Activated naive CD8-positive, alpha-beta T cell treated with anti-CD3 and anti-CD28 coated beads, Interleukin-2, amount 10 ng/mL, durations not matched to agents 7 days and 5 days (primary cell): Measurements from ENCODE around the gene IQCF5. TPM values are rescaled to one million over a fixed set of nuclear protein-coding genes. Genes with fewer than 3 reads are reported as not detected.

Experiments used
- ATAC-seq: fragments of 150-1000 bp; cut with Tn5 transposase; one replicate; pipeline ENCODE4 v1.10.0; 2021; ENCODE audit warnings: low read depth, moderate library complexity
- POLR2A ChIA-PET: fragments of 350-600 bp; sonication (Branson Sonifier 250); formaldehyde crosslinking; loops from one replicate; lab custom pipeline; 2021; ENCODE audit warnings: antibody characterized with exemption; lab: Charles Lee
- DNase-seq: peaks from one replicate; pipeline ENCODE4 v3.0.0; 2021
- H3K27ac Mint-ChIP-seq: one replicate; pipeline ENCODE4 v1.8.0; 2022; ENCODE audit warnings: mild to moderate bottlenecking, mixed read lengths
- H3K27me3 Mint-ChIP-seq: one replicate; pipeline ENCODE4 v1.8.0; 2022; ENCODE audit warnings: mild to moderate bottlenecking, moderate library complexity, mixed read lengths
- H3K36me3 Mint-ChIP-seq: one replicate; pipeline ENCODE4 v1.8.0; 2021; ENCODE audit warnings: mild to moderate bottlenecking, mixed read lengths
- H3K4me1 Mint-ChIP-seq: one replicate; pipeline ENCODE4 v1.8.0; 2021; ENCODE audit warnings: mixed read lengths
- H3K4me3 Mint-ChIP-seq: one replicate; pipeline ENCODE4 v1.8.0; 2022; ENCODE audit warnings: mild to moderate bottlenecking, moderate library complexity, mixed read lengths
- H3K9me3 Mint-ChIP-seq: one replicate; pipeline ENCODE4 v1.8.0; 2021; ENCODE audit warnings: mixed read lengths
- total RNA-seq, 2 experiments: library from RNA; stranded (reverse); gene quantifications; one replicate each; pipeline ENCODE4 v1.2.3, GENCODE V29; 2021

Gene IQCF5
- total RNA-seq, 2 experiments from 2014 or later = not detected

DNA sequence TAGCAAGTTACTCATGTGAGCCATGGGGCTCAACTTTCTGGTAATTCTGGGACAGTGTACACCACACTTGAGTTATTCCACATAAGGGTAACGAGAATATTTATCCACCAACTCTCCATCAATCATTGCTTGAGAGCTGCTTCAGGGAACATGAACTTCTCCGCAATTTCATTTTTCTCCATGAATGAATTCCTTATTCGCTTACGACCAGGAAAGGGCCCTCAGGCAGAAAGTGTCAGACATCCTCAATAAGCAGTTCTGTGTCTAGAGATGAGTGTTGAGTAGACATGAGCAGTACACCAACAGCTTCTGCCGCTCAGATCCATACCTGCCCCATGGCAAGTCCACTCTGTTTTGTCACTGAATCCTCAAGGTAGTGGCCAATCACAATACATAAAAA is 38.8 kb downstream of the IQCF5 start:
- peaks cover 47% of the 10 kb centered on the region for H3K27me3 Mint-ChIP-seq
- POLR2A ChIA-PET = no interaction called here
- H3K4me3 Mint-ChIP-seq = no peak overlapping the region
- H3K36me3 Mint-ChIP-seq = no peaks in the 10 kb centered on the region
- ATAC-seq (no peak), DNase-seq (no peak)
- no peaks in the 10 kb centered on the region for H3K4me1 Mint-ChIP-seq
- no peak overlapping the region for H3K27ac Mint-ChIP-seq
- H3K9me3 Mint-ChIP-seq = peaks cover 6% of the 10 kb centered on the region

GRCh38 chr3:51830836-51831385 is 44.5 kb downstream of the IQCF5 start:
- Mint-ChIP-seq H3K36me3 (no peaks in the 10 kb centered on the region), H3K4me1 (no peaks in the 10 kb centered on the region), H3K27ac (no peak overlapping the region), H3K27me3 (peaks cover 30% of the 10 kb centered on the region), H3K9me3 (peaks cover 17% of the 10 kb centered on the region), H3K4me3 (no peak overlapping the region)
- POLR2A ChIA-PET = no interaction called here
- no peak for DNase-seq
- ATAC-seq = no peak

GRCh38 chr3:51830345-51830744 is 45.1 kb downstream of the IQCF5 start:
- H3K27me3 Mint-ChIP-seq = peaks cover 30% of the 10 kb centered on the region
- POLR2A ChIA-PET = no interaction called here
- no peak for ATAC-seq
- DNase-seq = no peak
- H3K9me3 Mint-ChIP-seq = peaks cover 17% of the 10 kb centered on the region
- no peak overlapping the region for H3K27ac Mint-ChIP-seq
- no peaks in the 10 kb centered on the region for H3K4me1 Mint-ChIP-seq
- H3K4me3 Mint-ChIP-seq = no peak overlapping the region
- no peaks in the 10 kb centered on the region for H3K36me3 Mint-ChIP-seq

- H3K27ac Mint-ChIP-seq = no peak overlapping the region
- no peaks in the 10 kb centered on the region for H3K36me3 Mint-ChIP-seq
These were observed 47.1 kb downstream of the IQCF5 start for GRCh38 chr3:51828297-51828696.

More at GRCh38 chr3:51828297-51828696, 47.1 kb downstream of the IQCF5 start:
- Mint-ChIP-seq H3K4me1 (peaks cover 4% of the 10 kb centered on the region), H3K9me3 (peaks cover 11% of the 10 kb centered on the region), H3K4me3 (no peak overlapping the region), H3K27me3 (peaks cover 16% of the 10 kb centered on the region)
- DNase-seq (no peak), ATAC-seq (no peak)
- POLR2A ChIA-PET = no interaction called here

Other genes with a start within 250 kb of the IQCF5 start
- gene TEX264, start 204.3 kb downstream of the IQCF5 start, total RNA-seq = 10 to 100 TPM; 49.3 to 49.8 TPM
- 1 to 10 TPM; 1.4 to 2.2 TPM for gene GRM2, start 168.5 kb downstream of the IQCF5 start, total RNA-seq
- gene IQCF6, start 96.4 kb downstream of the IQCF5 start, total RNA-seq = not detected
- not detected for gene IQCF2, start 14.0 kb downstream of the IQCF5 start, total RNA-seq
- gene IQCF1, start 27.8 kb upstream of the IQCF5 start, total RNA-seq = not detected
- 10 to 100 TPM; 17.7 to 19.2 TPM for gene RRP9, start 66.3 kb upstream of the IQCF5 start, total RNA-seq
- gene PARP3, start 66.8 kb upstream of the IQCF5 start, total RNA-seq = 10 to 100 TPM; 23.5 to 26.1 TPM
- gene GPR62, start 79.8 kb upstream of the IQCF5 start, total RNA-seq = not detected
- 10 to 100 TPM; 17.8 to 18.2 TPM for gene PCBP4, start 91.9 kb upstream of the IQCF5 start, total RNA-seq
- 10 to 100 TPM; 49.6 to 54.3 TPM for gene ABHD14B, start 98.4 kb upstream of the IQCF5 start, total RNA-seq
- 10 to 100 TPM; 11.3 to 15.9 TPM for gene ABHD14A, start 99.5 kb upstream of the IQCF5 start, total RNA-seq
- 10 to 100 TPM; 15.8 to 17.1 TPM for gene ACY1, start 107.9 kb upstream of the IQCF5 start, total RNA-seq
- gene RPL29, start 120.3 kb upstream of the IQCF5 start, total RNA-seq = 1,000 to 10,000 TPM; 1,076 to 1,089 TPM
- 10 to 100 TPM; 30.9 to 31.3 TPM for gene DUSP7, start 181.0 kb upstream of the IQCF5 start, total RNA-seq